OCI-LY3 (cell line): ENCODE measurements around the gene KDM4C.

ENCODE experiments used
- EZH2phosphoT487 ChIP-seq: fragments of 200-600 bp; shearing (Covaris generic); IDR thresholded peaks from 2 replicates; pipeline ENCODE4 v1.6.1; 2018; ENCODE audit warnings: antibody characterized with exemption, mixed run types, low read depth
- TF ChIP-seq, protein P1 (sequence below): fragments of 200-600, 300-600 bp; sonication (generic); IDR thresholded peaks from 2 replicates; pipeline ENCODE4 v1.5.1; 2014; ENCODE audit warnings: antibody characterized with exemption, low read length, low read depth

DNA sequence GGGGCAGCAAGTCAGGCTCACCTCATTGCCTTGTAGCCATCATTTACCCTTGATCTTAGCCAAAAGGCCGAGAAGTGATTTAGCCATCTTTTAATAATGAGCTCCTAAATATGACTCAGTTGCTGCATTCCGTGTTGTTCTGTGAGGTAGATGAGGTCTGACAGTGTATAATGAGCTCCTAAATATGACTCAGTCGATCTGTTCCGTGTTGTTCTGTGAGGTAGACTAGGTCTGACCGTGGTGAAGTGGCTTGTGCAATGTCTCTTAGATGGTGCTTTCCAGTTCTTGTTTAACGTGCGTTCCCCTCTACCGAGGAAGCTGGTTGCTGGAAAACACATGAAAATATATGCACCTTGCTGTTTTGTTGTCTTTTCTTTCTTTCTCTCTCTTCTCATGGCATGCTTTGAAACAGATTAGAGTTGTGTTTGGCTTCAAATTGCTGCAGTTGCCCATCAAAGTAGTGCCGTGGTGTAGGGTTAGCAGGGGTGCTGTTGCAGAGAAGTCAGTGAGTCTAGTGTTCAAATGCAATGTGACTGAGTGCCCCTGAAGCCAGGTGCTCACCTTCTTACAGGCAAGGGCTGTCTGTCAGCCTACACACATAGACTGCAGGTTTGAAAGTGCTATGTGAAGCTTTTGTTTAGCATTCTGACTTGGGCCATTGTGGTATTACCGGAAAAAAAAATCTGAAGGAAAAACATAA lies 118.6 kb downstream of the KDM4C start:
- TF ChIP-seq, protein P1, sequence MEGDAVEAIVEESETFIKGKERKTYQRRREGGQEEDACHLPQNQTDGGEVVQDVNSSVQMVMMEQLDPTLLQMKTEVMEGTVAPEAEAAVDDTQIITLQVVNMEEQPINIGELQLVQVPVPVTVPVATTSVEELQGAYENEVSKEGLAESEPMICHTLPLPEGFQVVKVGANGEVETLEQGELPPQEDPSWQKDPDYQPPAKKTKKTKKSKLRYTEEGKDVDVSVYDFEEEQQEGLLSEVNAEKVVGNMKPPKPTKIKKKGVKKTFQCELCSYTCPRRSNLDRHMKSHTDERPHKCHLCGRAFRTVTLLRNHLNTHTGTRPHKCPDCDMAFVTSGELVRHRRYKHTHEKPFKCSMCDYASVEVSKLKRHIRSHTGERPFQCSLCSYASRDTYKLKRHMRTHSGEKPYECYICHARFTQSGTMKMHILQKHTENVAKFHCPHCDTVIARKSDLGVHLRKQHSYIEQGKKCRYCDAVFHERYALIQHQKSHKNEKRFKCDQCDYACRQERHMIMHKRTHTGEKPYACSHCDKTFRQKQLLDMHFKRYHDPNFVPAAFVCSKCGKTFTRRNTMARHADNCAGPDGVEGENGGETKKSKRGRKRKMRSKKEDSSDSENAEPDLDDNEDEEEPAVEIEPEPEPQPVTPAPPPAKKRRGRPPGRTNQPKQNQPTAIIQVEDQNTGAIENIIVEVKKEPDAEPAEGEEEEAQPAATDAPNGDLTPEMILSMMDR: no peak
- no peak for TF ChIP-seq EZH2phosphoT487
